Effector memory CD4-positive, alpha-beta T cell (primary cell): ENCODE measurements around the gene OR2A14.
A peak's percentile ranks its signal among the peaks of the same experiment; 100 is the strongest.
"Not testable (repeated sequence)": the region's sequence is repeated elsewhere in the genome, so short reads cannot be mapped to it uniquely, and the experiment has no call there.

Experiments
- DNase-seq, 3 donors: peaks; one replicate each; pipeline ENCODE4 v3.0.0-alpha.2; 2020
- H3K27ac ChIP-seq: 2 replicates; pipeline ENCODE4 v1.7.0; 2013; ENCODE audit warnings: mild to moderate bottlenecking, low read length, moderate library complexity; ENCODE audit not compliant: insufficient read depth, poor library complexity, severe bottlenecking
- H3K27me3 ChIP-seq: replicated peaks from 2 replicates; pipeline ENCODE4 v1.7.0; 2013; ENCODE audit warnings: mild to moderate bottlenecking, low read length; ENCODE audit not compliant: insufficient read depth, control insufficient read depth, poor library complexity, severe bottlenecking
- H3K36me3 ChIP-seq: 2 replicates; pipeline ENCODE4 v1.7.0; 2013; ENCODE audit warnings: mild to moderate bottlenecking, low read length, moderate library complexity; ENCODE audit not compliant: control insufficient read depth, insufficient read depth
- H3K4me1 ChIP-seq: 2 replicates; pipeline ENCODE4 v1.7.0; 2013; ENCODE audit warnings: low read length, mild to moderate bottlenecking; ENCODE audit not compliant: control insufficient read depth, insufficient read depth, poor library complexity, severe bottlenecking
- H3K4me3 ChIP-seq: 2 replicates; pipeline ENCODE4 v1.7.0; 2013; ENCODE audit warnings: low read length, low read depth, mild to moderate bottlenecking; ENCODE audit not compliant: insufficient read depth, poor library complexity, severe bottlenecking
- H3K9me3 ChIP-seq: 2 replicates; pipeline ENCODE4 v1.7.0; 2013; ENCODE audit warnings: mild to moderate bottlenecking, low read length, moderate library complexity; ENCODE audit not compliant: control insufficient read depth

OR2A14 gene

DNA sequence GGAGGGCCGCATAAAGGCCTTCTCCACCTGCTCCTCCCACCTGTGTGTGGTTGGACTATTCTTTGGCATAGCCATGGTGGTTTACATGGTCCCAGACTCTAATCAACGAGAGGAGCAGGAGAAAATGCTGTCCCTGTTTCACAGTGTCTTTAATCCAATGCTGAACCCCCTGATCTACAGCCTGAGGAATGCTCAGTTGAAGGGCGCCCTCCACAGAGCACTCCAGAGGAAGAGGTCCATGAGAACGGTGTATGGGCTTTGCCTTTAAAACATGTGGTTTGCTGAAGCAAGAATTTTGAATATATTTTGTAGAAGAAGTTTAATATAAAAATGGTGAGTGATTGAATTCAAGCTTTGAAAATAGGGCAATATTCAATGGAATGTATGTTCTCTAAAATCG lies 12.7 kb upstream of the OR2A14 start:
- Histone ChIP-seq H3K27ac (no peak overlapping the region), H3K4me1 (no peaks in the 10 kb centered on the region), H3K36me3 (no peaks in the 10 kb centered on the region), H3K27me3 (peaks cover 3% of the 10 kb centered on the region), H3K4me3 (no peak overlapping the region), H3K9me3 (no peaks in the 10 kb centered on the region)
- no peak for DNase-seq

DNA sequence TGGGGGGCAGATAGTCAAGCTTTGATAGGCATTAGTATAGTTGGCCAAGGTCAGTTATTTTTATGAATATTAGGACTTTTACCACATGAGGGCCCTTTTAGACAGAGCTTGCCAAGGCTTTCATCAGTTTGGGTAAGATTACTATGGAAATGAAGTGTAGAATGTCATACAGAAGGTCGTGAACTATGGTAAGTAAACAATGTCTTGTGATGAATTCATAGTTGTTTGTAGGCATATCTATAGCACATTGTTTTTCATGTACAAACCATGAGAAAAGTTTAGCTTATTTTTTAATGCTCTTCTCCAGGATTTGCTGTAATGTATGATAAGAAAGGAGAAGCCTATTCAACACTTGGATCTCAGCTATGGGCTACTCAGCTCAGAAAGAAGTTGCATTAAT lies 9.3 kb upstream of the OR2A14 start:
- no peaks in the 10 kb centered on the region for H3K36me3 ChIP-seq
- H3K27me3 ChIP-seq = peaks cover 3% of the 10 kb centered on the region
- no peaks in the 10 kb centered on the region for H3K4me1 ChIP-seq
- no peak overlapping the region for H3K27ac ChIP-seq
- H3K4me3 ChIP-seq = no peak overlapping the region
- DNase-seq = no peak
- no peaks in the 10 kb centered on the region for H3K9me3 ChIP-seq

DNA sequence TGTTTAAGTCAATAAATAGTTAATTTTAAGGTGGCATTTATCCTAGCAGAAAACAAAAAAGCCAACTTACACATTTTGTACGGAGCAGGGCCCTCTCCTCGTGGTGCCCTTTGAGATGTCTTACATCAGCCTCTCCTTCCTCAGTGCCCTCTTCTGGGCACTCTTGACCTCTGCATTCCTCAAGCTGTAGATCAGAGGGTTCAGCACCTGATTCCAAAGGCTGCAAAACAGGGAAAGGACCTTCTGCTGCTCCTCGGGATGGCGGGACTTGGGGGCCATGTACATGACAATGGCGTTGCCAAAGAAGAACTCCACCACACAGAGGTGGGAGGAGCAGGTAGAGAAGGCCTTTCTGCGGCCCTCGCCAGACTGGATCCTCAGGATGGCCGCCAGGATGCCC lies 4.6 kb upstream of the OR2A14 start:
- Histone ChIP-seq H3K27ac (no peak overlapping the region), H3K4me3 (no peak overlapping the region), H3K27me3 (peaks cover 3% of the 10 kb centered on the region), H3K36me3 (no peaks in the 10 kb centered on the region), H3K4me1 (no peaks in the 10 kb centered on the region), H3K9me3 (no peaks in the 10 kb centered on the region)
- DNase-seq = no peak

DNA sequence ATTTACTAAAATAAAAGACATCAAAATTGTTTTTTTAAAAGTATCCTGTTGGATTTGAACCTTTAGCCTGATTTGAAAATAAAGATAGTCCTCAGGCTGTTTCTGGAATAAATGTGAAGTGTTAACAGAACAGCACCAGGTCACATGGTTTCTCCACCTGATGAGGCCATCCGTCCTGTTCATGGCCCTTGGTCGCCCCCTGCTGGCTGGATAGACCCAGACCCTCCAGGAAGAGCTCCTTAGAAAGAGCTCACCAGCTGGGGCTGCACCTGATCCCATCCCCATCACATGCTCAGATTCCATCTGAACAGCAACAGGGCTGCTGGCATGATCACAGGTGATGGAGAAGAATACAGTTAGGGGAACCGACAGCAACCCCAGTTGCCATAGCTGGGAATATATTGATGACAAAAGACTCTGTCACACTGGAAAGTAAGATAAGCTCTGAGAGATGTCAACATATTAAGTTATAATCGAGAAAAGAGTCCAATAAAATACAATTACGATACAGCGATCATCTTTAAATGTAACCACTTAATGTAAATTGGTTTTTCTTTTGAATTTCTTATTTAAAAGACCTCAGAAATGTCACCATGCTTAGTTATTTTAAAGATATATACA lies 4.8 kb downstream of the OR2A14 start:
- Histone ChIP-seq H3K27me3 (no peaks in the 10 kb centered on the region), H3K4me1 (no peaks in the 10 kb centered on the region), H3K4me3 (no peak overlapping the region), H3K9me3 (no peaks in the 10 kb centered on the region), H3K27ac (no peak overlapping the region), H3K36me3 (no peaks in the 10 kb centered on the region)
- peak; percentile 52 to 73 (median 59) for DNase-seq

DNA sequence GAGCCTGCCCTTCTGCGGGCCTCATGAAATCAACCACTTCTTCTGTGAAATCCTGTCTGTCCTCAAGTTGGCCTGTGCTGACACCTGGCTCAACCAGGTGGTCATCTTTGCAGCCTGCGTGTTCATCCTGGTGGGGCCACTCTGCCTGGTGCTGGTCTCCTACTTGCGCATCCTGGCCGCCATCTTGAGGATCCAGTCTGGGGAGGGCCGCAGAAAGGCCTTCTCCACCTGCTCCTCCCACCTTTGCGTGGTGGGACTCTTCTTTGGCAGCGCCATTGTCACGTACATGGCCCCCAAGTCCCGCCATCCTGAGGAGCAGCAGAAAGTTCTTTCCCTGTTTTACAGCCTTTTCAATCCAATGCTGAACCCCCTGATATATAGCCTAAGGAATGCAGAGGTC lies 6.6 kb downstream of the OR2A14 start:
- H3K4me1 ChIP-seq, DNase-seq, H3K4me3 ChIP-seq, H3K36me3 ChIP-seq, H3K27ac ChIP-seq, H3K9me3 ChIP-seq, H3K27me3 ChIP-seq: not testable (repeated sequence)

DNA sequence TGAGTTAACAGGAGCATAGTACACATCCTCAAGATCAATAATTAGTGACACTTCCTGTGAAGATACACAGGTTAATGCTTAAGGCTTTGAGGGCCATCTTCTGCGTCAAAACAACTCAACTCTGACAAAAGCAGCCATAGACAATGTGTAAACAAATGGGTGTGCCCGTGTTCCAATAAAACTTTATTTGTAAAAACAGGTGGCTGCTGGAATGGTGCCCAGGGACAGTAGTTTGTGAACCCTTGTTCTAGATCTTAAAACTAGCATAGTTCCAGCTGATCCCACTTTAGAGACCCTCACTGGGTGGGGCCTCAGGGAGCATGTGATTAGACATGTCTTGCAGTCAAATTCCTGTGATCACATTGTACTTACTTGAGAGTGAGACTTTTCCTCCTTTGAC lies 7.8 kb downstream of the OR2A14 start:
- Histone ChIP-seq H3K36me3 (no peaks in the 10 kb centered on the region), H3K27ac (no peak overlapping the region), H3K4me1 (no peaks in the 10 kb centered on the region), H3K4me3 (no peak overlapping the region), H3K9me3 (no peaks in the 10 kb centered on the region), H3K27me3 (no peaks in the 10 kb centered on the region)
- no peak for DNase-seq

DNA sequence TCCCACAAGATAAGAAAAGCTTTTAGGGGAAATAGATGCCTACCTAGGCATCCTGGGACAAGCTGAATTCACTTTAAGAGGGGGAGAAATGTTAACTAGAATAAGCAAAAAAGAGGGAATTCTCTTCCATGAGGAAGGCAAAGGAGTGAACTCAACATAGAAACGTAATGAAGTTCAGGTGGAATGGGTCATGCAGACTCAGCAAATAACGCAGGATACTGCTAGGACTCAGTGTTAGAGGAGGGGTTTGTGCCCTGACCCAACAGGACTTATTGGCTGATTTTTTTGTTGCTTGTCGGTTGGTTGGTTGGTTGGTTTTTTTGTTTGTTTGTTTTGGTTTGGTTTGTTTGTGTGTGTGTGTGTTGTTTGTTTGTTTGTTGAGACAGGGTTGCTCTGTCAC lies 9.3 kb downstream of the OR2A14 start:
- Histone ChIP-seq H3K27ac (no peak overlapping the region), H3K4me1 (no peaks in the 10 kb centered on the region), H3K27me3 (no peaks in the 10 kb centered on the region), H3K4me3 (no peak overlapping the region), H3K36me3 (no peaks in the 10 kb centered on the region), H3K9me3 (no peaks in the 10 kb centered on the region)
- DNase-seq = no peak

DNA sequence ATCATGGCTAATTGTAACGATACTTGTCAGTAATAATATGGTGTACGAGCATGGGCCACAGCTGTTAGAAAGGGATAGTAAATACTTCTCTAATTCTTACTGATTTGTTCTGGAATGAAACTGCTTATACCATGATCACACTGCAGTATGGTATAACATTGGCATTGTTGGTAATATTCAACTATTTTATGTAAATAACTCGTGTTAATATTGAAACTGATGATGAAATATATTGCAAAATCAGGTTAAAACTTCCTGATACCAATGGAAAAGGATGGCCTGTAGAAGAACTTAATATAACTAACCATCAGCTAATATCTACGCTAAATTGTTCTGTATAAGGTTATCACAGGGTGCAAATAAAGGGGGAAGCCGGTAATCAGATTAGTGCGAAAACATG lies 10.3 kb downstream of the OR2A14 start:
- Histone ChIP-seq H3K4me3 (no peak overlapping the region), H3K36me3 (no peaks in the 10 kb centered on the region), H3K4me1 (no peaks in the 10 kb centered on the region), H3K27me3 (no peaks in the 10 kb centered on the region), H3K9me3 (no peaks in the 10 kb centered on the region), H3K27ac (no peak overlapping the region)
- DNase-seq = no peak

DNA sequence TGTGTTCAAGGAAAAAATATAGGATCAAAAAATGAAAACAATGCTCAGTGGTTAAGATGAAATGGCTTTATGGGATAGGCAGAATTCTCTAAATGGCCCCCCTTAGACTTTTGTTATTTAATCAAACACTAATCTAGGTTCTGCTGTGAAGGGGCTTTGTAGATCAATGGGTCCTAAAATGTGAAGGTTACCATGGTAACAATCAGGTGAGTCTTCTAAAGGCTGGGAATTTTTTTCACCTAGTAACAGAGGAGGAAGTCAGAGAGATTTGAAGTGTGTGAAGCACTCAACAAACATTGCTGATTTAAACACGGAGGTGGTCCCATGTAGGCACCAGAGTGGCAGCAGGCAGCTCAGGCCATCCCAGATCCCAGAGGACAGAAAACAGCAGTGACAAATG lies 11.1 kb downstream of the OR2A14 start:
- Histone ChIP-seq H3K4me1 (no peaks in the 10 kb centered on the region), H3K36me3 (no peaks in the 10 kb centered on the region), H3K27ac (no peak overlapping the region), H3K9me3 (no peaks in the 10 kb centered on the region), H3K4me3 (no peak overlapping the region), H3K27me3 (no peaks in the 10 kb centered on the region)
- DNase-seq = no peak

DNA sequence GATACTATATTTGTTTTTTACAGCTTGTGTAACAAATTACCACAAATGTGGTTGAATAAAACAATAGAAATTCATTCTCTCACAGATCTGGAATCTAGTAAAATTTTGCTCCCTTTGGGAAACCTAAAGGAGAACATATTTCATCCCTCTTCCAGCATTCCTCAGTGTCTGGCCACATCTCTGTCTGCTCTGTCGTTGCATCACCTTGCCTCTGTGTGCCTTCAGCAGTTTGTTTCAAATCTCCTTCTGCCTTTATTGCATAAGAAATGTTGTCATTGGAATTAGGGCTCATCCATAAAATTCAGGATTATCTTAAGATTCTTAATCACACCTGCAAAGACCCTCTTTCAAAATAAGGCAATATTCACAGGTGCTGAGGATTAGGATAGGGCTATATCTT lies 14.5 kb downstream of the OR2A14 start:
- Histone ChIP-seq H3K9me3 (no peaks in the 10 kb centered on the region), H3K4me1 (no peaks in the 10 kb centered on the region), H3K4me3 (no peak overlapping the region), H3K27me3 (no peaks in the 10 kb centered on the region), H3K27ac (no peak overlapping the region), H3K36me3 (no peaks in the 10 kb centered on the region)
- no peak for DNase-seq

DNA sequence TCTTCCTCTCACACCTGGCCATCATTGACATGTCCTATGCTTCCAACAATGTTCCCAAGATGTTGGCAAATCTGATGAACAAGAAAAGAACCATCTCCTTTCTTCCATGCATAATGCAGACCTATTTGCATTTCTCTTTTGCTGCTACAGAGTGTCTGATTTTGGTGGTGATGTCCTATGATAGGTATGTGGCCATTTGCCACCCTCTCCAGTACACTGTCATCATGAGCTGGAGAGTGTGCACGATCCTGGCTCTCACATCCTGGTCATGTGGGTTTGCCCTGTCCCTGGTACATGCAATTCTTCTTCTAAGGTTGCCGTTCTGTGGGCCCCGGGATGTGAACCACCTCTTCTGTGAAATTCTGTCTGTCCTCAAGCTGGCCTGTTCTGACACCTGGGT lies 19.2 kb downstream of the OR2A14 start:
- no peak overlapping the region for H3K4me3 ChIP-seq
- no peak for DNase-seq
- no peaks in the 10 kb centered on the region for H3K36me3 ChIP-seq
- H3K9me3 ChIP-seq = peaks cover under 1% of the 10 kb centered on the region
- H3K27ac ChIP-seq = no peak overlapping the region
- H3K27me3 ChIP-seq = no peaks in the 10 kb centered on the region
- no peaks in the 10 kb centered on the region for H3K4me1 ChIP-seq
